HTERT RPE-1 (cell line): Measurements from ENCODE around the gene FUT7.

Source experiments
- in situ Hi-C: fragments of 300-500 bp; cut with MboI; formaldehyde crosslinking; loops from 4 replicates; pipeline ENCODE4 v1.14.3; 2020; ENCODE audit warnings: low sequenced_read_pairs

The FUT7 gene

GRCh38 chr9:137019891-137020683 lies 11.8 kb downstream of the FUT7 start:
- in situ Hi-C loops: no loop called here

- in situ Hi-C loops: no loop called here
Measured at GRCh38 chr9:137018761-137019559, 12.9 kb downstream of the FUT7 start.

- in situ Hi-C loops: no loop called here
Measured at GRCh38 chr9:137017791-137018497, 13.9 kb downstream of the FUT7 start.

GRCh38 chr9:137017071-137017470 lies 14.8 kb downstream of the FUT7 start:
- in situ Hi-C loops: no loop called here

DNA sequence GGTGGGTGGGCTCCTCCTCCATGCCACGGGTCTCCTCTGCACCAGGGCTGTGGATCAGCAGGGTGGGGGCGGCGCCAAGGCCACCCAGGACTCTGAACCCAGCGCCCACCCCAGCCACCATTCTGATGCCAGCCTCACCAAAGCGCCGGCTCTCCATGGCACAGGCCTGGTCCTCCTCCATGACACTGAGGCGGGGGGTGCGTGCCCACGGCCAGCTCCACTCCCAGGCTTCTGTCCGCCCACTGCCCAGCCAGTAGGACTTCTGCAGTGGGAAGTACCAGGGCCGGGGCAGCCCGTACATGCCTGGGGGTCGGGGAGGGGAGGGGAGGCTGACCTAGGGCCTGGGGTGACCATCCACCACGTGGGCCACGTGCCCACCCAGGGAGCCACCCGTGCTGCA lies 15.5 kb downstream of the FUT7 start:
- in situ Hi-C loops: no loop called here

GRCh38 chr9:137015976-137016375 lies 15.9 kb downstream of the FUT7 start:
- in situ Hi-C loops: no loop called here

DNA sequence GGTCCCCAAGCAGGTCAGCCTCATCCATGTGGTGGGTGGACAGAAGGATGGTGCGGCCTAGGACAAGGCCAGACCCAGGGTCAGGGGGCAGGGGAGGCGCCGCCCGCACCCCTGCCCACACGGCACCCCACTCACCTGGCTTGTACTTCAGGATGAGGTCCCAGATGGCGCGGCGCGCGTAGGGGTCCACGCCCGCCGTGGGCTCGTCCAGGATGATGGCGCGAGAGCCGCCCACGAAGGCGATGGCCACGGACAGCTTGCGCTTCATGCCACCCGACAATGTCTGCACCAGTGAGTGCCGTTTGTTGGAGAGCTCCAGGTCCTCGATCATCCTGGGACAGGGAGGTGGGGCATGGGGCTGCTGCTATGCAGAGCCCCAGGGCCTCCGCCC lies 16.4 kb downstream of the FUT7 start:
- in situ Hi-C loops: no loop called here

DNA sequence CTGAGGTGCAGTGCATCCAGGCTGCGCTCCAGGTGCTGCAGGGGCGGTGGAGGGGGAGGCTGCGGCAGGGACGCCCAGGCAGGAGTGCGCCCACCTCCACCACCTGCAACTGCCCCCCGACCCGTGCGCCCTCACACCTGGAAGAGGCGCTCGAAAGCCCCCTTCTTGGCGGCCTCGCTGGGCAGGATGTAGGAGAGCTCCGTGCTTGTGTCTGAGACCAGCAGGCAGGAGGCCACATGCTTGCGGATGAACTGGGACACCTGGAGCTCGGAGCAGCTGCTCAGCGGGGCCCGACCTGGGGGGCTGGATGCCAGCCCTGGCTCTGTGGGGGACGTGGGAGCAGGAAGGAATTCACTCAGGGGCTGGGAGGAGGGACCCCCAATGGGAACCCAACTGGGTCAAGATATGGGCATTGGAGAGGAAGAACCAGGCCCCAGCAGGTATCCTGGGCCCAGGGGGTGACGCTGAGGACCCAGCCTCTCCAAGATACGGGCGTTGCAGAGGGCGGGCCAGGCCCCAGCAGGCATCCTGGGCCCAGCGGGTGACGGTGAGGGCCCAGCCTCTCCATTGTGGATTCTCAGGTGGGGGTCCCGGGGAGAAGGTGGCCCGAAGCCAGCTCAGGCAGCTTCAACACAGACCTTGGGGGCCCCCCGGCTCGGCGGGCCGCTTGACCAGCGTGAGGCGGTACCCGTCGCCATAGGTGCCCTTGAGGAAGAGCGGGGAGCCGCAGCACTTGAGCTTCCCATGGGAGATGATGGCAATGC lies 16.9 kb downstream of the FUT7 start:
- in situ Hi-C loops: no loop called here

DNA sequence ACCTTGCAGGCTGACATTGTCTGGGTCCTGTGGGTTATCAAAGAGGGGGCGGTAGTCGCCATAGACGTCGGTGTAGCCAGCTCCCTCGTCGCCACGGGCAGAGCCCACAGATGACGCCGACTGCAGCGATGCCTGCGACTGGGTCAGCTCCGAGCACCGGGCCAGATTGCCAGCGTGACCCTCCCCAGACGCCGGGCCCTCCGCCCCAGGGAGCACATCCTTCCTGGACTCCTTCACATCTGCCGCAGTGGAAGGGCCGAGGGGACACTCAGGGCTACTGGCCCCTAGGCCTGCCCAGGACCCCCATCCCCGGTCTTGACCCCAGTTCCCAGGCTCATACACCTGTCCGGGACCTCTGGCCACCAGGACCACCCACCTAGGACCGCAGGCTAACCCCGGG lies 17.7 kb downstream of the FUT7 start:
- in situ Hi-C loops: no loop called here

GRCh38 chr9:137013571-137013940 lies 18.3 kb downstream of the FUT7 start:
- in situ Hi-C loops: no loop called here

DNA sequence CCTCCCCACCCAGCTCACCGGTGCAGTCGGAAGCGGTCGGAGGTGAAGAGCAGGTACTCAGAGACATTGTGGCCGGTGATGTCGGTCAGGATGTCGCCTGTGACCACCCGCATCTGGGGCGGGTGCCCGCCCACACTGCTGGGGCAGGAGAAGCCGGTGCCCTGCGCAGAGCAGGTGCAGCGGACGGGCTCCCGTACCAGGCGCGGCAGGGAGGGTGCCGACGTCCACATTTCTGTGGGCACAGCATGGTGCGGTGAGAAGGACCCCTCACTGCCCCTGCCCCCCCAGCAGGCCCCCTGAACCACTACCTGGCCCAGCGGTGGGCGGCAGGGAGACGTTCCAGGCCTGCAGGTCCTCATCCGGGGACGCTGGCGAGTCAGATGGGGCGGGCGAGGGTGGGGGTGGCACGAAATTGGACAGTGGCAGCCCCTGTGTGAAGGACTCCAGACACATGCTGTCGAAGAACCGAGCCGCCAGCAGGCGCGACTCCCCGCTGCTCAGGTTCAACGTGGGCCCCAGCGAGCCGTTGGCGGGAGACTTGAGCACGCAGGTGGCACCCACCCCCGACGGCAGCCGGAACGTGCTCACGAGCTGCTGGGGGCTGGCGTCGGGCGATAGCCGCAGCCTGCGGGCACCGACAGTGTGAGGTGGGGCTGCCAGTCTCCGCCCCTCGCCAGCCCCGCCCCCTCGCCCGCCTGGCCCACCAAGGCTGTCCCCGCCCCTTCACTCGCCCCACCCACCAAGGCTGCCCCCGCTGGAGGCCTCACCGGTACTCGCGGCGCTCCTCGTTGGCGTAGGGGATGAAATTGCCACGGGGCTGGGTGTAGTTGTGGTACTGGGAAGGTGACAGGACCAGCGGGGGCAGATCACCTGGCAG lies 19.0 kb downstream of the FUT7 start:
- in situ Hi-C loops: no loop called here

- in situ Hi-C loops: no loop called here
Measured at GRCh38 chr9:137011907-137012675, 19.8 kb downstream of the FUT7 start.

DNA sequence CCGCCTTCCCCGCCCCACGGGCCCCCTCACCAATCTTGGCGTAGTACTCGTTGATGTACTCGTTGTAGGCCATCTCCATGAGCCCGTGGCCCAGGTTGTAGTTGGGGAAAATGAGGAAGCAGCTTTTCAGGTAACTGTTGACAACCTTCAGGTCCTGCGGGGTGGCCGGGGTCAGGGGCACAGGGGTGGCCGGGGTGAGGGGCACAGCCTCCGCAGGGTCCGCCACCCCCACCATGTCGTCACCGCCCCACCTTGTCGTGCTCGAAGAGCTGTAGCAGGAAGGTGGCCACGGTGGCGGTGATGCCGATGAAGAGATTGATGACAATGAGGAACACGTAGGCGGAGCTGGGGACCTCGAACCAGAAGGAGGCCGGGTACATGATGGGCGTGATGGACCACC lies 20.7 kb downstream of the FUT7 start:
- in situ Hi-C loops: no loop called here

DNA sequence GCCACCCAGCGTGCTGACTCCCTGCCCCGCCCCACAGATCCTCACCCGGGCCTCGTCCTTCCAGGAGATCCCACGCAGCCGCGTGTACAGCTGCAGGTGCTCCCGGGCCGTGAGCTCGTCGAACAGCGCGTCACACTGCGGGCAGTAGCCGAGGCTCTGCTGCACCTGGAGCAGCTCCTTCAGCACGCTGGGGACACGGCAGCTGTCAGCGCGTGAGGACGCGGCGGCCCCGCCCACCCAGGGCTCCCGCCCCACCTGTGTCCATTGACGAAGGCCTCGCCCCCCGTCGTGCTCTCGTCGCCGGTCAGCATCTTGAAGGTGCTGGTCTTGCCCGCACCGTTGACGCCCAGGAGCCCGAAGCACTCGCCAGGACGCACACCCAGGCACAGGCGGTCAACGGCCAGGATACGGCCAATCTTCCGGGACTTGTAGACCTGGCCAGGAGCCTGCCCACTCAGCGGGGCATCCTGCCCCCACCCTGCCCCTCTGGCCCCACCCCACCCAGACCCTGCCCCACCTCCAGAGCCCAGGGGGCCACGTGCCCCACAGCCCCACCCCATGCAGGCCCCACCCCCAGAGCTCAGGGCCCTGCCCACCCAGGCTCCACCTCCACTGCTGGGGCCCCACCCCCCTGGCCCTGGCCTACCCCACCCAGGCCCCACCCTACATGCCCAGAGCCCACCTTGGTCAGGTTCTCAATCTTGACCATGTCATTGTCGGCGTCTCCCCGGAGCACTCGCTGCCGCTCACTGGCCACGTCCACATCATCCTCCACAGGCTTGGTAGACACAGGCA lies 21.8 kb downstream of the FUT7 start:
- in situ Hi-C loops: no loop called here

DNA sequence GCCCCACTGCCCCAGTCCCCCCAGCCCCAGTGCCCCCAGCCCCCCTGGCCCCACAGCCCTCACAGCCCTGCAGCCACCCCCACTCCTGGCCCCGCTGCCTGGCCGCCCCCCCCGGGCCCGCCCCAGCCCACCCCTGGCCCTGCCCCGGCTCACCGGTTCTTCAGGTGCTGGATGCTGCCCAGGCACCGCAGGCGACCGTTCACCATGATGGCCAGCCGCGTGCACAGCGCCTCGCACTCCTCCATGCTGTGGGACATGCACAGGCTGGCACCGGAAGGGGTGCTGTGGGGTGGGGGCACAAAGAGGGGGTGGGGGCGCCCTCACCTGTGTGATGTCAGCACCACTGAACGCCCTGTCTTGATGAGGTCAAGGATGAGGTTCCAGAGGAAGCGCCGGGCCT lies 22.7 kb downstream of the FUT7 start:
- in situ Hi-C loops: no loop called here

DNA sequence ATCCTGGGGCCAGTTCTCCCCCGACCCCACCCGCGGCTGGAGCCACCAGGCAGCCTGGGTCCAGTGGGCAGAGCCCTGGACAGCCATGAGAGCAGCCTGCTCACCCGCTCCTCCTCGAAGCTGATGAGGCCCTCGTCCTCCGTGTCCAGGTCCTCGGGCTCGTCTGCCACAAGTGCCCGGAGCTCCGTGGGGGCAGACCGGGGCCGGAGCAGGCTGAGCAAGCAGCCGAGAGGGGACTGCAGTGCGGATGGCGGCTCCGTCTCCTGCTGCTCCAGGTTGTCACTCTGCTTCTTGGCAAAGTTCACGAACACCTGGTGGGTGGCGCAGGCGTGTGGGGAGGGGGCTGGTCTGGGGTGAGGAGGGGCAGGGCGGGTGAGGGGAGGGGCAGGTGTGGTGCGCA lies 23.6 kb downstream of the FUT7 start:
- in situ Hi-C loops: no loop called here

DNA sequence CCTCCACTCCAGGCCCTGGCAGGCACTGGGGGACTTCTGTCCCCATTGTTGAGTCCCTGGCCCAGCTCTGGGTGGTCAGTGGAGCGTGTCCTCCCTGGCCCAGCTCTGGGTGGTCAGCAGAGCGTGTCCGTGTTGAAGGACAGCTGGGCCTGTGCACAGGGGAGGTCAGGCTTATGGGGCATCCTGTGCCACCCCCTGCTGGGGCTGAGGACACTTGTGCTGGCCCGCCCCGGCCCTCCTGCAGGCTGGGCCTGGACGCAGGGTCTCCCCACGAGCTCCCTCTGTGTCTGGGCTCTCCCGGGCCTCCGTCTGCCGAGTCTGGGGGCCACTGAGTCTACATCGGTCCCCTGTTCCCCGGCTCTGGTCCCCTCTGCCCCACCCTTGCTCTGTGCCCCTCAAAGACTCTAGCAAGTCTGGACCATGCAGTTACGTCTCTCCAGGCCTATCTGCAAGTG lies 24.0 kb downstream of the FUT7 start:
- in situ Hi-C loops: no loop called here

DNA sequence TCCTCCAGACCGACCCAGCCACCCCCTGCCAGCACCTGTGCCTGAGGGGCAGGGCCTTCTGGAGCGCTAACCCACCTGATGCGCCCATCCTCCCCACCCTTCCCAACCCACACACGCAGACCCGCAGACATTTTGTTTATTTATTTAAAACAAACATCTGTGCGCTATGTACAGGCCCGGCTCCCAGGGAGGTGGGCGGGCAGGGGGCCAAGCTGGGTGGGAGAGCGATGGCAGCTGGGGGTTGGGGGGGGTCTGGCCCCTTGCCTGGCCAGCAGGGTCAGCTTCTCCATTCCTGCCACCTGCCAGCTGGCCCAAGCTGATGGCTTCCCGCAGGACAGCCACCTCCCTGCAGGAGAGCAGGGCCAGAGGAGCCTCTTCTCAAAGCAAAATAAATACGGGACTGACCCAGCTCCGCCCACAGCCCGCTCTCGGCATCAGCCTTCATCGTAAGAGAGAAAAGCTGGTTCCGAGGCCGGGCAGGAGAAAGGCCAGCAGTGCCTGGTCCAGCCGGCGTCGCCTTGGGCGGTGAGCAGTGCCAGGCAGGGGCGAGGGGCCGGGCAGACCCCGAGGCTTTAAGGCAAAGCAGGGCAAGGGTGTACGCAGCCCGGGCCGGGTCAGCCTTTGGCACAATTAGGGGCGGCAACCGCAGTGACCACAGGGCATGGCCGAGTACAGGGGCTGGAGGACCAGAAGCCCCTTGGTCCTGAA lies 24.6 kb downstream of the FUT7 start:
- in situ Hi-C loops: no loop called here
